Measurements from ENCODE around the gene MFSD6.

- no peak for TF ChIP-seq CTCF (IDR thresholded peaks at IDR 0.05 in 8 of 11, conservative IDR thresholded peaks at IDR 0.05 in 3 of 11)
- TF ChIP-seq POLR2A (IDR thresholded peaks at IDR 0.05), result no peak
- no peak for TF ChIP-seq POLR2AphosphoS5 (IDR thresholded peaks at IDR 0.05)
Observed at GRCh38 chr2:190490502-190490901, 82.3 kb downstream of the MFSD6 start.
